Endometrium (tissue), 2 donors: ENCODE results near the gene CLDN22.

Source experiments
- FAIRE-seq: peaks from 2 replicates; lab custom pipeline; 2012; peaks lifted over from hg19 to GRCh38; lab: Jason Lieb, UNC
- donor health status: control.
- donor health status: control.

The CLDN22 gene

GRCh38 chr4:183320211-183321059, at the start of gene CLDN22:
Gene CLDN22 (minus strand): TSS chr4:183320276. CDS start chr4:183320218, 58 bp downstream.
- FAIRE-seq, result no peak

- no peak for FAIRE-seq
Observed at GRCh38 chr4:183369073-183369472, 49.0 kb upstream of the CLDN22 start.

GRCh38 chr4:183366206-183366835, 46.2 kb upstream of the CLDN22 start:
- no peak for FAIRE-seq

GRCh38 chr4:183364025-183364424, 43.9 kb upstream of the CLDN22 start:
- no peak for FAIRE-seq

GRCh38 chr4:183362916-183363542, 43.0 kb upstream of the CLDN22 start:
- no peak for FAIRE-seq

- no peak for FAIRE-seq
Observed at GRCh38 chr4:183362036-183362435, 42.0 kb upstream of the CLDN22 start.

- FAIRE-seq, result no peak
Observed at GRCh38 chr4:183360161-183360919, 40.3 kb upstream of the CLDN22 start.

GRCh38 chr4:183358215-183358755, 38.2 kb upstream of the CLDN22 start:
- FAIRE-seq, result no peak

- no peak for FAIRE-seq
Observed at GRCh38 chr4:183356931-183357675, 37.0 kb upstream of the CLDN22 start.

GRCh38 chr4:183356173-183356830, 36.2 kb upstream of the CLDN22 start:
- FAIRE-seq, result no peak

- FAIRE-seq, result no peak
Observed at GRCh38 chr4:183355405-183355804, 35.3 kb upstream of the CLDN22 start.

- no peak for FAIRE-seq
Observed at GRCh38 chr4:183354219-183354618, 34.1 kb upstream of the CLDN22 start.

GRCh38 chr4:183353557-183353956, 33.5 kb upstream of the CLDN22 start:
- no peak for FAIRE-seq

GRCh38 chr4:183352546-183352945, 32.5 kb upstream of the CLDN22 start:
- FAIRE-seq, result no peak

- FAIRE-seq, result no peak
Observed at GRCh38 chr4:183350317-183351071, 30.4 kb upstream of the CLDN22 start.

GRCh38 chr4:183349673-183350072, 29.6 kb upstream of the CLDN22 start:
- FAIRE-seq, result no peak

GRCh38 chr4:183348706-183349659, 28.9 kb upstream of the CLDN22 start:
- FAIRE-seq, result no peak

GRCh38 chr4:183348136-183348535, 28.1 kb upstream of the CLDN22 start:
- FAIRE-seq, result no peak

- no peak for FAIRE-seq
Observed at GRCh38 chr4:183347566-183347965, 27.5 kb upstream of the CLDN22 start.
